ENCODE measurements around the gene TOP2A.

- TF ChIP-seq CTCF (IDR thresholded peaks at IDR 0.05) (no peak), POLR2A (IDR thresholded peaks at IDR 0.05) (no peak)
Measured at GRCh38 chr17:40377832-40378231, 39.9 kb downstream of the TOP2A start.
